Panc1 (cell line): ENCODE measurements around the gene MYO16.

Experiments
- POLR2AphosphoS5 ChIP-seq: IDR thresholded peaks from 2 replicates; pipeline ENCODE4 v1.6.1; 2012; ENCODE audit warnings: mild to moderate bottlenecking, low read depth, low read length, moderate library complexity
- TCF7L2 ChIP-seq: IDR thresholded peaks from 2 replicates; pipeline ENCODE4 v1.6.1; 2011; ENCODE audit warnings: mild to moderate bottlenecking, low read depth, low read length, inconsistent platforms
- TF ChIP-seq, protein P1 (sequence below): fragments of 450-650 bp; IDR thresholded peaks from 2 replicates; pipeline ENCODE4 v1.5.1; 2017; ENCODE audit warnings: mild to moderate bottlenecking

DNA sequence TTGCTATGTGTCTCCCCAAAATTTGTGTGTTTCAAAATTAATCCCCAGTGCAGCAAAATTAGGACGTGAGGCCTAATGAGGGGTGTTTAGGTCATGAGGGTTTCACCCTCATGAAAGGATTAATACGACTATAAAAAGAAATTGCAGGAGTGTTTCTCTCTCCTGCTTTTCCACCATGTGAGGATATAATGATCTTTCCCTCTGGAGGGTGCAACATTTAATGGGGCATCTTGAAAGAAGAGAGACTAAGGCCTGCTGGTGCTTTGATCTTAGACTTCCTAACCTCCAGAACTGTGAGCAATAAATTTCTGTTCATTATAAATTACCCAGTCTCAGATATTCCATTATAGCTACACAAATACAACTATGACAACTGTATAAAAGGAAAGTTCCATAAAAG lies 183.2 kb downstream of the MYO16 start:
- TF ChIP-seq, protein P1, sequence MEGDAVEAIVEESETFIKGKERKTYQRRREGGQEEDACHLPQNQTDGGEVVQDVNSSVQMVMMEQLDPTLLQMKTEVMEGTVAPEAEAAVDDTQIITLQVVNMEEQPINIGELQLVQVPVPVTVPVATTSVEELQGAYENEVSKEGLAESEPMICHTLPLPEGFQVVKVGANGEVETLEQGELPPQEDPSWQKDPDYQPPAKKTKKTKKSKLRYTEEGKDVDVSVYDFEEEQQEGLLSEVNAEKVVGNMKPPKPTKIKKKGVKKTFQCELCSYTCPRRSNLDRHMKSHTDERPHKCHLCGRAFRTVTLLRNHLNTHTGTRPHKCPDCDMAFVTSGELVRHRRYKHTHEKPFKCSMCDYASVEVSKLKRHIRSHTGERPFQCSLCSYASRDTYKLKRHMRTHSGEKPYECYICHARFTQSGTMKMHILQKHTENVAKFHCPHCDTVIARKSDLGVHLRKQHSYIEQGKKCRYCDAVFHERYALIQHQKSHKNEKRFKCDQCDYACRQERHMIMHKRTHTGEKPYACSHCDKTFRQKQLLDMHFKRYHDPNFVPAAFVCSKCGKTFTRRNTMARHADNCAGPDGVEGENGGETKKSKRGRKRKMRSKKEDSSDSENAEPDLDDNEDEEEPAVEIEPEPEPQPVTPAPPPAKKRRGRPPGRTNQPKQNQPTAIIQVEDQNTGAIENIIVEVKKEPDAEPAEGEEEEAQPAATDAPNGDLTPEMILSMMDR = no peak
- TF ChIP-seq POLR2AphosphoS5 (no peak), TCF7L2 (no peak)
